GM23248 (cell line): Measurements from ENCODE around the gene ABCF2.

Experiments
- EZH2 ChIP-seq: fragments of 200-600 bp; sonication (generic); IDR thresholded peaks from 2 replicates; pipeline ENCODE4 v1.6.1; 2018; ENCODE audit warnings: antibody characterized with exemption, mild to moderate bottlenecking; ENCODE audit not compliant: insufficient read depth, poor library complexity, severe bottlenecking
- EZH2phosphoT487 ChIP-seq: fragments of 200-600 bp; sonication (generic); IDR thresholded peaks from 2 replicates; pipeline ENCODE4 v1.6.1; 2018; ENCODE audit warnings: antibody characterized with exemption, moderate library complexity, mild to moderate bottlenecking, low read depth; ENCODE audit not compliant: insufficient read depth

- TF ChIP-seq EZH2 (no peak), EZH2phosphoT487 (no peak)
Observed at GRCh38 chr7:151243408-151244195, 16.6 kb upstream of the ABCF2 start.
